Pancreas (tissue), 10 donors: ENCODE results near the gene NACC2. TPM values are rescaled to one million over a fixed set of nuclear protein-coding genes. Genes with fewer than 3 reads are reported as not detected.

Experiments
- ATAC-seq, 4 donors: fragments of 200-7000 bp; cut with Tn5 transposase; one replicate each; pipeline versions ENCODE4 v1.8.0 to v1.9.1; 2020; ENCODE audit warnings: mild to moderate bottlenecking in 4 of 4, moderate library complexity in 4 of 4
- DNase-seq, 6 donors: peaks; one replicate each; pipeline ENCODE4 v3.0.0-alpha.2; 2020
- FAIRE-seq: peaks from 2 replicates; lab custom pipeline; 2012; peaks lifted over from hg19 to GRCh38; lab: Jason Lieb, UNC
- H3K27ac ChIP-seq, 4 donors: fragments of 200-600 bp; sonication (generic); 1 replicate in 3 of 4; 2 replicates in 1 of 4; pipeline versions ENCODE4 v1.5.0 to v1.8.0; 2020
- H3K27me3 ChIP-seq, 4 donors: fragments of 200-600 bp; one replicate each; pipeline ENCODE4 v1.8.0; 2021
- H3K36me3 ChIP-seq, 3 donors: fragments of 200-600 bp; sonication (generic) in 1 of 3; one replicate each; pipeline versions ENCODE4 v1.5.0 to v1.8.0; 2020 to 2021
- H3K4me1 ChIP-seq, 3 donors: fragments of 200-600 bp; one replicate each; pipeline ENCODE4 v1.8.0; 2021
- H3K4me3 ChIP-seq, 4 donors: fragments of 200-600 bp; sonication (generic) in 2 of 4; one replicate each; pipeline versions ENCODE4 v1.5.0 to v1.8.0; 2020 to 2021
- H3K9me3 ChIP-seq, 4 donors: fragments of 200-600 bp; one replicate each; pipeline ENCODE4 v1.8.0; 2021
- CTCF ChIP-seq, 4 donors: fragments of 200-600 bp; sonication (generic) in 3 of 4; IDR thresholded peaks; one replicate each; pipeline versions ENCODE4 v1.5.0 to v1.8.0; 2021; ENCODE audit warnings: antibody characterized with exemption in 4 of 4
- WGBS, 2 donors: extraction: QIAGEN DNeasy Blood & Tissue Kit; methylation state at CpG; one replicate each; pipeline ENCODE4 v1.1.7; 2013; 5-methylcytosine and 5-hydroxymethylcytosine counted together
- intact Hi-C, 3 donors: fragments of 100-400 bp; cut with DNase I; formaldehyde crosslinking; loops; one replicate each; pipeline versions ENCODE4 v1.11.1 to v1.14.2; 2022
- polyA plus RNA-seq, 2 donors: library from polyadenylated mRNA; stranded (reverse); fragments of 200-250 nt; gene quantifications; one replicate each; pipeline ENCODE4 v1.2.3, GENCODE V29; 2013
- total RNA-seq, 6 donors: library from RNA; stranded (reverse); fragmentation: NEBNext Ultra II Directional in 4 of 6; extraction: Animal tissue kit (Norgen Biotek cat#: 25700) in 4 of 6; gene quantifications; one replicate each; pipeline versions ENCODE4 v1.2.1 to v1.2.4, GENCODE V29; 2021 to 2023
- donor health status: healthy with polysubstance abuse.
- donor health status: DM: no; HTN: no; CAD: no; lungs with moderate emphysema.
- donor health status: DM: no; HTN: no; CAD: no.
- donor health status: control.
- donor health status: control.
- donor health status: Bipolar disorder and iron deficiency.
- donor health status: DM: yes; HTN: yes; CAD: no.
- donor health status: DM: no; HTN: no; CAD: no.
- donor health status: DM: no; HTN: no; CAD: no.
- donor health status: DM: yes; HTN: yes; CAD: no.

The NACC2 gene
- total and polyA plus RNA-seq, 8 donors: 4.3 to 12.4 (median 8.2) TPM

DNA sequence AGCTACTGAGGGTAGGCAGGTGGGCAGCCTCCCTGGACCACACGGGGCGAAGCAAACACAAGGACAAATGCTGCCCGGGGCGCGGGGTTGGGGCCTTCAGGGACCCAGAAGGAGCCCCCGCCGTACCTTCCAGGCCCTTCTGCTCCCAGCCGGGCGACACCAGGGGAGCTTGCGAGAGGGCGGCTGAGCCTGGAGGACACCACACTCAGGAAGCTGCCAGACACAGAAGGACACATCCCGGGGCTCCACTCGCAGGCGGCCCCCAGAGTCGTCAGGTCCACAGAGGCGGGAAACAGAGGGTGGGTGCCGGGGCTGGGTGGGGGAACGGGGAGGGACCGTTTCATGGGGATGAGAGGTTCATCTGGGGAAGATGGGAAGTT is 75.4 kb downstream of the NACC2 start:
- DNase-seq (peak in 1 of 6 donors; percentile 46), FAIRE-seq (no peak), ATAC-seq (no peak)
- no peaks in the 10 kb centered on the region for H3K36me3 ChIP-seq
- H3K27ac ChIP-seq: no peak overlapping the region
- H3K4me1 ChIP-seq: peaks cover 0 to 8% (median 0%) of the 10 kb centered on the region in 3 donors
- no peaks in the 10 kb centered on the region for H3K27me3 ChIP-seq
- WGBS, 2 donors: 92 to 94% methylated on average over 19 of the region's 19 CpGs
- H3K4me3 ChIP-seq: no peak overlapping the region
- intact Hi-C loops: no loop called here
- no peaks in the 10 kb centered on the region for H3K9me3 ChIP-seq
- no peak for TF ChIP-seq CTCF (IDR thresholded peaks at IDR 0.05)

- no peaks in the 10 kb centered on the region for H3K9me3 ChIP-seq
- no peaks in the 10 kb centered on the region for H3K27me3 ChIP-seq
- ATAC-seq (no peak), DNase-seq (peak in 3 of 6 donors; percentile 1 to 57 (median 39)), FAIRE-seq (no peak)
- intact Hi-C loops: no loop called here
- no peaks in the 10 kb centered on the region for H3K36me3 ChIP-seq
- no peak overlapping the region for H3K4me3 ChIP-seq
- WGBS, 2 donors: 84 to 90% methylated on average over 28 of the region's 28 CpGs
- no peak overlapping the region for H3K27ac ChIP-seq
- no peak for TF ChIP-seq CTCF (IDR thresholded peaks at IDR 0.05)
- peaks cover 0 to 8% (median 0%) of the 10 kb centered on the region in 3 donors for H3K4me1 ChIP-seq
Observed at GRCh38 chr9:136019041-136019680, 75.9 kb downstream of the NACC2 start.

DNA sequence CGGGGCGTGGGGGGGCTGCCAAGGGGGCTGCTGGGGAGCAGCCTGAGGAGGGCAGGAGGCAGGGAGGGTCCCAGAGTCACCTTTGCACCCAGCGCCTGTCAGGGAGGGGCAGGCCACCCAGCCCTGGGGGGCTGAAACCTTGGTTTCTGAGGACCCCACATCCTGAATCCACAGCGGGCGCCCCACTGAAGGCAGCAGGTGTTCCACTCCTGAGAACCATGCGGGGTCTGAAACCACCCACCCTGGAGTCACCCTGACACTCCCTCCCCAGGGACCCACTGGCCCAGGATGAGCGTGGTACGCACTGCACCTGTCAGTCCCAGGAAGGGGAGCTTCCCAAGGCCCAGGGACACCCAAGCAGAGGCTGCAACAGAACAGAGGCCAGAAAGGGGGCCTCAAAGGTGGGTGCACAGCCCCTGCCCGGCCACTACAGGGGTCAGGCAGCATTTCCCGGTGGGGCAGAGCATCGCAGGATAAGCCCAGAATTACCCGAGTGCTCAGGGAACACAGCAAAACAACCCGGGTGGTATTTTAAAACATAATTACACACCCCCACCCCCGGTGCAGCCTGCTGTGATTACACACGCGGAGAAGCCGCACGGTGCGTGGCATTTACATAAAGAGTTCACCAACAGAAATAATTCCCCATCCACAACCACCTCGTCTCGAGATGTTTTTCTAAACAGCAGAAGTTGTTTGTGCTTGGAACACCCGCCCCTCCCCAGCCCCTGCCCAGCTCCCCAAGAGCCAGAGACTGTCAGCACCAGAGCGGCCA is 76.6 kb downstream of the NACC2 start:
- Histone ChIP-seq H3K36me3 (no peaks in the 10 kb centered on the region), H3K27me3 (no peaks in the 10 kb centered on the region), H3K4me1 (peaks cover 0 to 8% (median 0%) of the 10 kb centered on the region in 3 donors), H3K27ac (no peak overlapping the region), H3K9me3 (no peaks in the 10 kb centered on the region), H3K4me3 (no peak overlapping the region)
- intact Hi-C loops: no loop called here
- TF ChIP-seq CTCF (IDR thresholded peaks at IDR 0.05): no peak
- DNase-seq (peak in 4 of 6 donors; percentile 1 to 55 (median 34)), FAIRE-seq (no peak), ATAC-seq (no peak)
- WGBS, 2 donors: 88 to 89% methylated on average over 23 of the region's 23 CpGs

DNA sequence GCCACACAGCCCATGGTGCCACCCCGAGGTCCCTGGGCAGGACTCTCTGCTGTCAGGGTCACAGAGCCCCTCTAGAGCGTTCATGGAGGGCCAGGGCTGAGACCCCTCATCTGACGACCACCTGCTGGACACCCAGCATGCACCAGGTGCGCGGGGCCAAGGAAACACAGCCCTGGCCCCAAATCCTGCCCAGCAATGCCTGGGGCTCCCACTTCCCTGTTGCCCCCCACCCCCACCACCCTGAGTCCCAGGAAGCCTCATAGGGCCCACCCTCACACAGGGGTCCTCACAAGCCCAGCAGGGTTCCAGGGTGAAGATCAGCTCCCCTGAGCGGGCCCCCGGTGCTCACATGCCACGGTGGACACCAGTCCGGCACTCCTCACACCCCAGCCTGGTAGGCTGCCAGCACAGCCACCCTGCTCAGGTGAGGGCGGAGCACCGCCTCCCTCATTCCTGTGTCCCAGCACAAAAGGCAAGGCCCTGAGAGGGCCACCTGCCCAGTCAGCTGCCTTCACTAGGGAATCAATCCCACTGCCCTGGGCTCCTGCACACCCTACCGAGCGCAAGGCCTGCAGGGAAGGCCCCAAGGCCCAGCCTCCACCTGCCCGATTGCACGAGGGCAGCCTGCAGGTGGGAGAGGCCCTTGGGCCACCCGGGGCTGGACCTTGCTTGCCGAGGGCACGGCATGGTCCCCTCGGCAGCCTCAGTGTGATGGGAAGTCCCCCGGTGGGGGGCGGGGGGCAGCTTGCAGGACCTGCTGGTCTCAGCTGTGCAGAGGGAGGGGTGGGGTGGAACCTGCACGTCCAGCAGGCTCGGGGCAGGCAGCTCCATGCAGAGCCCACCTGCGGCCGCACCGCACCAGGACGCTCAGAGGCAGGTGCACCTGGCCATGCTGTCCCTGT is 77.5 kb downstream of the NACC2 start:
- H3K27me3 ChIP-seq: no peaks in the 10 kb centered on the region
- ATAC-seq (peak in 1 of 4 donors; percentile 26), DNase-seq (peak in 5 of 6 donors; percentile 1 to 74 (median 27)), FAIRE-seq (no peak)
- 85 to 86% methylated on average over 27 of the region's 27 CpGs for WGBS, 2 donors
- no peak overlapping the region for H3K27ac ChIP-seq
- intact Hi-C loops: no loop called here
- H3K4me1 ChIP-seq: peaks cover 0 to 8% (median 0%) of the 10 kb centered on the region in 3 donors
- no peak overlapping the region for H3K4me3 ChIP-seq
- H3K9me3 ChIP-seq: no peaks in the 10 kb centered on the region
- no peaks in the 10 kb centered on the region for H3K36me3 ChIP-seq
- TF ChIP-seq CTCF (IDR thresholded peaks at IDR 0.05): no peak
